ENCODE data around the gene RAPGEF1.
A peak's percentile ranks its signal among the peaks of the same experiment; 100 is the strongest.

The RAPGEF1 gene

DNA sequence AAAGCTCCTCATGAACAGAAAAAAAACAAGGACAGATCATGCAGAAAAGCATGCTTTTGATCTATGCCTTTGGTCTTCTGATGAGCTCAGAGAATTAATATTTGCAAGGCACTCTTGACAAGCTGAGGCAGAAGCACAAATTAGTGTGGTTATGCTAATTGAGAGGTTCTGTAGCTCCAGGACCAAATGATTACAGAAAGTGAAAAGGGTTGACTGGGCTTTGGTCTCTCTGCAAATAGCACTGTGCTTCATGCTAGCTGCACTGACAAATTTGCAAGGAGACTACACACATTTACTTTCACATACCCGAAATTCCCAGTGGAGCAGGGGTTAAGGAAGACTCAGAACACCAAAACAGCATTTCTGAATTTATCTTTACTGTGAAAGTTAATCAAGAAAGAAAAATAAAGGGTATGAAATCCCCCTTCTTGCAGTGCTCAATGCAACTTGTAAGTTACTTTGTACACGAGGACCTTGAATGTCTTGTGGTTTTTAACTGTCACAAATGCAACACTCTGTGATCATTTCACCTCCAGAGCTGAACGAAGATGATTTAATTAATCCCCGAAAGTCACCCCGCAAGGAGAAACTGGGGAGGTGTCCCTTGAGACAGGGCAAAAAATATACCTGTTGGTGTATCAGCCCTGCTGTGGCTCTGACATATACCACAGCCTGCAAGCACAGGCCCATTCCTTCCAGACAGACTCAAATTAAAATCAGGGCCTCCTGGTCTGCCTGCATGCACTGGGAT, 11.9 kb downstream of the RAPGEF1 start:
- DNase-seq (ENCODE audit: low spot score) = peak; percentile 42

DNA sequence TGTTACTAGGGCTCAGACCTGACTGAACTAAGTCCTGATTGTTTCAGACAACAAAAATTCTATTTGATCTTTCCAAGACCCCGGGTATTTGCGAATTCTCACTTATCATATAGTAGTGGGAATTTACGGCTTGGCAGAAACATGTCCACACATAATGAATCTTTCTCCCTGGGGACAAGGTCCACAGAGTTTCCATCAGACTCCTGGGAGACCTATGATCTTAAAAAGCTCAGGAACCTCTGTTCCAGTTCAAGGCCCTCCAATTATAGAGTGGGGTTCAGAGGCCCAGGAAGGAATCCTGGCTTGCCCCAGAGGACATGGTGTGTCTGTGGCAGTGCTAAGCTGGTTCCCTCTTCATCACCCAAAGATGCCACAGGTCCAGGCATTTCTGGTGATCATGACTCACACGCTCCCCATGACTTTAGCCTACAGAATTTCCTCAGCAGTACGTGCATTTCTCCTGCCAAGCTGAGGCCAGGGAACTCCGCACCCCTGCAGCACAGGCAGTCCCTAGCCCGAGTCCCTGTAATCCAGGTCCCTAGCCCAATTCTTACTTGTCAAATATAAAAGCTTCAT, 12.6 kb downstream of the RAPGEF1 start:
- no peak for DNase-seq (ENCODE audit: low spot score)

GRCh38 chr9:131724683-131725082, 15.2 kb downstream of the RAPGEF1 start:
- no peak for DNase-seq (ENCODE audit: low spot score)

DNA sequence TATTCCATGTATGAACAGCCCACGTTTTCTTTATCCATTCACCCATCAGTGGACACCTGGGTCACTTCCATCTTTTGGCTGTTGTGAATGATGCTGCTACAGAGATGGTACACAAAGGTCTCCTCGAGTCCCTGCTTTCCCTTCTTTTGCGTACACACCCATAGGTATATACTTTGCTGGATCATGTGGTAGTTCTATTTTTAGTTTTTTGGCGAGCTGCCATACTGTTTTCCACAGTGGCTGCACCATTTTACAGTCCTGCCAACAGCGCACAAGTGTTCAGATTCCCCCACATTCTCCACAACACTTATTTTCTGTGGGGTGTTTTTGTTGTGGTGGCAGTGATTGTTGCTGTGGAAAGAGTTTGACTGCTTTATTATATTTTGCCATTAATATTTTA, 16.2 kb downstream of the RAPGEF1 start:
- DNase-seq (ENCODE audit: low spot score) = no peak

DNA sequence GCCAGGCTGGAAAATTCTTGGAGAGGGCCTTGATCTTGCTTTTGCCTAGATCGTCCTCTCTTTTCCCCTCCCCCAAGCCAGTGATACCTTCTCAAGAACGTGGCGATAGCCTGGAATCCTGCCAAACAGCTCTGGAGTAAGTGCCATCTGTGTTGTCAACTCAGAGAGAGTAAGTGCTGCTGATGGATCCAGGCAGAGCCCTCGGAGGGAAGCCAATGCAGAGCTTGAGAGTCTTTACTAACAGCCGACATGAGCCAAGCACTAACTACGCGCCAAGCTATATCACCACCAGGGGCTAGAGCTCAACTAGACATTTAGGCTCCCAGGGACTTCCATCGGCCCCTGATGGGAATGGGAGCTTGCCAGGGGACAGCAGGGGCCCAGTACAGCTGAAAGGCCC, 17.6 kb downstream of the RAPGEF1 start:
- DNase-seq (ENCODE audit: low spot score) = no peak

DNA sequence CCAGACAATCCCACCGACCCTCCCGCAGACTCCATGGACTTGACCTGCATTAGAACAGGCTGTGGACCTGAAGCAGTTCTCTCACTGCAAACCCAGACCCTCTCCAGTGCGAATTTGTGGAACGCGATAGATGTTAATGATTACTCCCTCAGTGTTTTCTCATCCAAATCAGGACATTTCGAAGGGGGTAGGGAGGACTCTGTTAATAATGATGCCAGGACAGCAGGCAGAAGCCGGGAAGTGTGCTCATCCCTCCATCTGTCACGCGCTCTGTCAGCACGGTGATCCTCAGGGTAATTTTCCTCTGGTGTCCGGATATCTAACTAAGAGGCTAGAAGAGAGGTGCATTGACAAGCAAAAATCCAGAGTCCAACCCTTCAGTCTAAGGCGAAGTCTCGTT, 18.8 kb downstream of the RAPGEF1 start:
- DNase-seq (ENCODE audit: low spot score) = no peak

- DNase-seq (ENCODE audit: low spot score) = peak; percentile 30
Measured at GRCh38 chr9:131720330-131720729, 19.5 kb downstream of the RAPGEF1 start.

DNA sequence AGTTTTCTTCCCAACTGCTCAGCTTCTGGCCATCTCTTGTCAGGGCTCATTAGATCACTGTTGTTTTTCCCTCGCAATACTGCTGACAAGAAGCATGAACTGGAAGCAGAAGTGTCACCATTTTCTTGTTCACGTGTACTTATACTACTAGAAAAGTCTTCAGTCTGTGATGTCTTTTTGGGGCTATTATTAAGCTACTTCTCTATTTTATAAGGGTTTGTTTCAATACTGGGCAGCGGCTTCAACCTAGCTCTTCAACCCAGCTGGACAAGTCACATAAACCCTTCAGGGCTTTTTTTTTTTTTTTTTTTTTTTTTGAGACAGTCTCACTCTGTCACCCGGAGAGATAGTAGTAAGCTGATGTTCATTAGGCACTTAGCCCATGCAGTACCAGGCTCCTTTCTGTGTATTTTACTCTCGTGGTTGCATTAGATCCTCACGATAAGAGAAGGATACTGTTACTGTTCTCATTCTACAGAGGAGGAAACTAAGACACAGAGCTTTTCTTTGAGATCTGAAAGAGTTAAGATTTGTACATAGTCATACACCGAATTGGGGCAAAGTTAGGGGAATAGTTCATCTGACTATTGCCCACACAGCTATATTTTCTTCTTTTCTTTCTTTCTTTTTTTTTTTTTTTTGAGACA, 20.5 kb downstream of the RAPGEF1 start:
- peak; percentile 33 for DNase-seq (ENCODE audit: low spot score)

DNA sequence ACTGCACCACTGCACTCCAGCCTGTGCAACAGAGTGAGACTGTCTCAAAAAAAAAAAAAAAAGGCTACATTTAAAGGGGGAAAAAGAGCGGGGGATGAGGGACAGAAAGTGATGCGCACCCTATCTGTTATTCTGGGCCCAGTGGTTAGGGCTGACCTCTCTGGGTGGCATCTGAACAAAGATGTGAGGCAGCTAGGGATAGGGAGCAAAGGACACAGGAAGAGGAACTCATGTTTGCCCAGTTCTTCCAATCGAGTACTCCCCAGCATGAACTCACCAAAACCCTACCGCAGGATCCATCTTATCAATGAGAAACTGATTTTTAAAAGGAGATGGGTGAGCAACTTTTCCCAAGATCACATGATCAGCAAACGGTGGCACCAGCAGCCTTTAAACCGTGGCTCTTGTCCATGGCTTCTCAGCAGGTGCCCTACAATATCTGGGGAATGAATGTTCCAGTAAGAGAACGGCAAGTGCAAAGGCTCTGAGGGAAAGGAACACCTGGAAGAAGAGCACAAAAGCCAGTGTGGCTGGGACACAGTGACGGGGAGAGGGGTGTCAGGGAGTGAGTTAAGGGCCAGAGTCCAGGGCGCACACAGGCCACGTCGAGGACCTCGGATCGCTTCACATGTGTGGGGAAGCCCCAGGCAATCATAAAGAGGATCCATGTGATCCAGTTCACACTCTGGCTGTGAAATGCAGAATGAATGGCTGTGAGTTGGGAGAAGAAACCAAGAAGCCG, 22.0 kb downstream of the RAPGEF1 start:
- no peak for DNase-seq (ENCODE audit: low spot score)

DNA sequence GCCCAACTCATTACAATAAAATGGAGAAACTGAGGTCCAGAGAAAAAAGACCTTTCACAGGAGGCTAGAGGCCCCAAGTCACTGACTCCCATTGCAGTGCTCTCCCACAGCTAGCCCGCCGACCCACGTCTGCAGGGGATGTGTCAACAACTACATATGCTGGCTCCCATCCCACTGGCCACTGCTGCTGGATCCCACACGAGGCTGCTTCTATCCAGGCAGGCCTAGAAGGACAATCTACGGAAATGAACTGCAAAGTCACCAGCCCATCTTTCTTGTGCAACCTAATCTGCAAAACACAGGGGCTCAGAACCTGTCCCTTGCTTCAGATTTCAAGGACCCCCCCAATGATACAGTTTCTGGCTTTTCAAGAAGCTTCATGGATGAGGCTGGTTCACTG, 24.0 kb downstream of the RAPGEF1 start:
- no peak for DNase-seq (ENCODE audit: low spot score)

DNA sequence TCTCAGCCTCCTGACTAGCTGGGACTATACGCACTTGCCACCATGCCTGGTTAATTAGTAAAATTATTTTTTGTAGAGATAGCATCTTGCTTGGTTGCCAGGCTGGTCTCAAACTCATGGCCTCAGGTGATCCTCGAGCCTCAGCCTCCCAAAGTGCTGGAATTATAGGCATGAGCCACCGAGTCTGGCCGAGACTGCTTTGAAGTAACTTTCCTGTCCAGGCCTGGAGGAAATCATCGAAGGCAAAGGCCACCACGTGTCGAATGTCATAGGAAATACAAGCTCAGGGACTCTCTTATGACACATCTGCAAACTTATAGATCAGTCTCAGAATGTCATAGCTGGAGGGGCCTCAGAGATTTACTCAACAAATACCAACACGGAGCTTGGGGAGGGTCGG, 25.1 kb downstream of the RAPGEF1 start:
- DNase-seq (ENCODE audit: low spot score) = no peak

DNA sequence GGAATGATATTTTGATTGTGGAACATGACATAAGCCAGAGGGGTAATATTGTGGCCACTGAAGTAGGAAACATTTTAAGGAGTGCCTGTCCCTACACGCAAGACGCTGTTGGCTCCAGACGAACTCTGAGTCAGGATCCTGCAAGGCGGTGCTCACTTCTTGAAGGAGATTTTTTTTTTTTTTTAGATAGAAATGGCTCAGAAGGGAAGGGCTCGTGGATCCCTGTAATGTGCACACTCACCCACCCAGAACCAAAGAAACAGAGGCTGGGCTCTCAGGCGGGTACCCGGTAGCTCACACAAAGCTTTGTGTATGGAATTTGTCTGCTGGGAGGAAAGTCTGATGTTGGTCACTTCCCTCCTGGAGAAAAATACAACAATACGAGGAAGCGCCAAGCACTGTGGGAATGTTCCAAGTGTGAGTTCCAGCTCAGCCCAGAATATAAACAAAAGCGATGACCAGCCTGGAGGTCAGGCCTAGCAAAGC, 25.7 kb downstream of the RAPGEF1 start:
- no peak for DNase-seq (ENCODE audit: low spot score)

DNA sequence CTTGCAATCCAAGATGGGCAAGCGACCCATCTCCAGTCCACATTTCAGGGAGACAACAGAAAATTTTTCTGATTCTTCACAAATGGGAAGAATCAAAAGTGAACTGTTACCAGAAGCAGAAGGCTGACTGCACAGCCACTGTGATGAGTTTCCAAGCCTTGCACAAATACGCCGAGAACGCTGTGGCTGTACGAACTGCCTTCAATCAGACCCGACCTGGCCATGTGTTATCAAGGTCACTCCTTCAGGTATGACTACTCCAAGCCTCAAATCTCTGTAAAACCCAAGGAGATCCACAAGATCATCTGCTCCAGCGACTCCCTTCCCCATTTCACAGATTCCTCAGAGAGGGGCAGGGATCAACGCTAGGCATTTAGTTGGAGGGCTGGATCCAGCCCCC, 26.9 kb downstream of the RAPGEF1 start:
- DNase-seq (ENCODE audit: low spot score) = no peak

DNA sequence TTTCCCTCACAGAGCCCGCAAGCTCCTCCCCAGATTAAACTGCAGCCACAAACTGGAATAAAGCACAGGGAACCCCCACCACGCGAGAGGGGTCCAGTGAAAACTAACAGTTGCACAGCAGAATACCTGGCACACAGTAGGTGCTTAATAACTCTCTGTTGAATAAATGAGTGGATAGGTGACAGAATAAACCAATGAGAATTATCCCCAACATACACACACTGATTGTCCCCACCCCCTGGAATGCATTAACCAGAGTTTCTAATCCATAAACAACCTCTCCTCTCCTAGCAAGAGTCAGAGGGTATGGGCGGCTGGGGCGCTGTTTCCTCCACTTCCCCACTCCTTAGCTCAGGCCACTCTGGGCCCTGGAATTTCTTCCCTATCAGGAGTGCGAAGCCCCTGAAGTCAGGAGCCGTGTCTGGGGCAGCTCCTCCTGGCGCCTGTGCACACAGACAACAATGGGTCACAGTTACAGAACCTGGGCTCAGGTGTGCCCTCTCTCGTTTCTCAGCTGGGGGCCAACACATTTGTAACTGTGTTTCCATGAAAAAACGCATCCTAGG, 27.6 kb downstream of the RAPGEF1 start:
- DNase-seq (ENCODE audit: low spot score) = no peak

GRCh38 chr9:131709771-131710431, 30.0 kb downstream of the RAPGEF1 start:
- peak; percentile 76 for DNase-seq (ENCODE audit: low spot score)

- DNase-seq (ENCODE audit: low spot score) = peak; percentile 34
Measured at GRCh38 chr9:131709010-131709770, 30.7 kb downstream of the RAPGEF1 start.

GRCh38 chr9:131708226-131709002, 31.5 kb downstream of the RAPGEF1 start:
- DNase-seq (ENCODE audit: low spot score) = no peak

DNA sequence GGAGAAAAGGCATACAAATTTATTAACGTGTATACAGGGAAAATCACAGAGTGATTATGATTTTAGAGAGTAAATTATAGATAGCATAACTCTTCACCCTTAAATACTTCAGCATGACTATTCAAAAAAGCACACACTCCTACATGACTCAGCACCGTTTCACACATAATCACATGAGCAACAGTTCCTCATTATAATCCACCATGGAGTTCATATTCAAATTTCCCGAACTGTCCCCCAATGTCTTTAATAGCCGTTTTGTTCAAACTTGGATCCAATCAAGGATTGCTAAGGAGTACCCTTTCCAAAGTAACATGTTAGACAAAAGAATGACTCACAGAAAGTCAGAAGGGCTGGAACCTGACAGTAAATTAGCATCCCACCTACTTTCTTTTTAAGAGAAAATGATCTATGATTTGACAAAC, 32.1 kb downstream of the RAPGEF1 start:
- DNase-seq (ENCODE audit: low spot score) = peak; percentile 24

DNA sequence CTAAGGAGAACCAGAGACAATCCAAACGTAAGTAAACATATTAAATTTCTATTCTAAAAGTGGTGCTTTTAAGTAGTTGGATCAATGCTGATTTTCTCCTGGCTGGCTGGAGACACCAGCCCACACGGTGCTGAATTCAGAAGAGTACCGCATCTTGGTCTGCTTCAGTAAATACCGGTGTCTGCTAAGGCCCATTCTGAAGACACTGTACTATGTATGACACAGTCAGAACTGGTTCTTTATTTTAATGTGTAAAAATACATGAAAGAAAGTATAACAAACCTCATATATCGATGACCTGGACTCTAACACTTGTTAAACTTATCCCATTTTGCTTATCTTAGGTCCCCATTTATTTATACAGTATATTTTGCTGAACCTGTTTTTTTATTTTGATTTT, 32.8 kb downstream of the RAPGEF1 start:
- DNase-seq (ENCODE audit: low spot score) = no peak

DNA sequence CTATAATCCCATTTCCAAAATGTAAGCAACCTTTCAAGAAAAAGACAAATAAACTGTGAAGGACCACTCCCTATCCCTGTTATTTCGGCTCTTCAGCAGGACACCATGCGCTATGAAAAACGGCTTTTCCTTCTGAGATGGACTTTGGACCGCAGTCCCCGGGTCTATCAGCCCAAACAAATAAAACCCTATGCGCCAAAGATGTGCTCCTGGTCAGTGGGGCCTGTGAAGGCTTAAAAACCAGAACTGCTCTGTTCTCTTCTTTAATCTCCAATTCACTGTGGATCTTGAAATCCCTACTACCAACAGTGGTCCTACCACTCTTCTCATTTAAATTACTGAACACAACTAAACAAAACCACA, 33.3 kb downstream of the RAPGEF1 start:
- DNase-seq (ENCODE audit: low spot score) = no peak

Measured in CD4-positive, alpha-beta T cell treated with Interleukin-2 at 100 ng/mL for 4 hours (primary cell).